Smooth muscle cell (in vitro differentiated cells): ENCODE data around the gene ATXN7L1. TPM values are rescaled to one million over a fixed set of nuclear protein-coding genes. Genes with fewer than 3 reads are reported as not detected.

Source experiments
- DNase-seq: peaks from one replicate; lab custom pipeline; 2025; ENCODE audit not compliant: unreplicated experiment; lab: John Stamatoyannopoulos, UW
- H2AFZ ChIP-seq: fragments of 200-600 bp; sonication (generic); 2 replicates; pipeline ENCODE4 v1.6.0; 2016; ENCODE audit warnings: antibody characterized with exemption, low read depth, mild to moderate bottlenecking
- H3F3A ChIP-seq: fragments of 200-600 bp; sonication (generic); 2 replicates; pipeline ENCODE4 v1.6.0; 2017; ENCODE audit warnings: antibody characterized with exemption, low read depth
- H3K27ac ChIP-seq: fragments of 200-600 bp; sonication (generic); 2 replicates; pipeline ENCODE4 v1.5.1; 2016; ENCODE audit warnings: low read depth, mild to moderate bottlenecking
- H3K27me3 ChIP-seq: fragments of 200-600 bp; sonication (generic); 2 replicates; pipeline ENCODE4 v1.6.1; 2016; ENCODE audit warnings: low read depth, mild to moderate bottlenecking
- H3K36me3 ChIP-seq: fragments of 200-600 bp; sonication (generic); 2 replicates; pipeline ENCODE4 v1.5.1; 2016; ENCODE audit warnings: low read depth
- H3K4me1 ChIP-seq: fragments of 200-600 bp; sonication (generic); 2 replicates; pipeline ENCODE4 v1.5.1; 2016; ENCODE audit warnings: low read depth
- H3K4me2 ChIP-seq: fragments of 200-600 bp; sonication (generic); 2 replicates; pipeline ENCODE4 v1.6.0; 2016; ENCODE audit warnings: mild to moderate bottlenecking
- H3K4me3 ChIP-seq: fragments of 200-600 bp; sonication (generic); 2 replicates; pipeline ENCODE4 v1.5.1; 2016; ENCODE audit warnings: mild to moderate bottlenecking
- H3K79me2 ChIP-seq: fragments of 200-600 bp; sonication (generic); 2 replicates; pipeline ENCODE4 v1.6.0; 2016; ENCODE audit warnings: low read depth, mild to moderate bottlenecking
- H3K9ac ChIP-seq: fragments of 200-600 bp; sonication (generic); 2 replicates; pipeline ENCODE4 v1.6.0; 2016; ENCODE audit warnings: low read depth
- H3K9me3 ChIP-seq: fragments of 200-600 bp; sonication (generic); replicated peaks from 2 replicates; pipeline ENCODE4 v1.5.1; 2016; ENCODE audit warnings: low read depth
- H4K20me1 ChIP-seq: fragments of 200-600 bp; sonication (generic); 2 replicates; pipeline ENCODE4 v1.6.0; 2016; ENCODE audit warnings: low read depth
- WGBS: methylation state at CpG from one replicate; pipeline ENCODE4 v1.1.7; 2016; ENCODE audit warnings: low lambda C conversion rate; 5-methylcytosine and 5-hydroxymethylcytosine counted together
- polyA plus RNA-seq: library from polyadenylated mRNA; unstranded; fragments of >200 nt; fragmentation: Nextera tagmentation; extraction: Ambion mirVana; gene quantifications from 2 replicates; pipeline ENCODE4 v1.2.1, GENCODE V29; 2016
- total RNA-seq: library from RNA; depleted of rRNA; stranded (reverse); fragments of >200 nt; gene quantifications from 2 replicates; pipeline ENCODE4 v1.2.3, GENCODE V29; 2014
- TF ChIP-seq, protein P1 (sequence below): fragments of 200-600 bp; sonication (generic); IDR thresholded peaks from 2 replicates; pipeline ENCODE4 v1.5.1; 2017; ENCODE audit warnings: borderline replicate concordance, mild to moderate bottlenecking, antibody characterized with exemption; ENCODE audit not compliant: insufficient read depth, poor library complexity, severe bottlenecking

ATXN7L1 gene
- total and polyA plus RNA-seq, 2 experiments from 2014 or later: 3.3 to 4.4 TPM

DNA sequence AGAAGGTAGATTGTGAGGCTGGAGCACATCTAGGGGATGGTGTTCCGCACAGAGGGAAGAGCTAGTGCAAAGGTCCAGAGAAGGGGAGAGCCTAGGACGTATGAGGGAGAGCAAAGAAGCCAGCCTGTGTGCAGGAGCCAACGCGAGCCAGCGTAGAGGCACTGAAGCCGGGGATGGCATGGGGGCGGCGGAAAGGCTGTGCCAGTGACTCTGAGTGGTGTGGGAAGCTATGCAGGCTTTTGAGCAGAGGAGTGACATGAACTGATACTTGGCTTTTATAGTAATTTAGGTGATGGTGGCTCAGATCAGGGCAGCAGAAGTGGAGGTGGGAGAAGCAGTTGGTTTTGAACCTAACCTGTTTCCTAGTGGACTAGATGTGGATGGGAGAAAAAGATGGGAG lies 65.8 kb downstream of the ATXN7L1 start:
- no peak for DNase-seq
- Histone ChIP-seq H3K4me2 (no peak overlapping the region), H3K4me3 (no peak overlapping the region), H3F3A (no peaks in the 10 kb centered on the region), H3K36me3 (no peaks in the 10 kb centered on the region), H3K9ac (no peak overlapping the region), H3K27me3 (no peaks in the 10 kb centered on the region), H4K20me1 (peaks cover 8% of the 10 kb centered on the region), H3K79me2 (no peaks in the 10 kb centered on the region), H3K27ac (no peak overlapping the region), H3K4me1 (no peaks in the 10 kb centered on the region), H2AFZ (no peak overlapping the region), H3K9me3 (no peaks in the 10 kb centered on the region)
- WGBS: 98% methylated on average over 8 of the region's 8 CpGs
- TF ChIP-seq, protein P1, sequence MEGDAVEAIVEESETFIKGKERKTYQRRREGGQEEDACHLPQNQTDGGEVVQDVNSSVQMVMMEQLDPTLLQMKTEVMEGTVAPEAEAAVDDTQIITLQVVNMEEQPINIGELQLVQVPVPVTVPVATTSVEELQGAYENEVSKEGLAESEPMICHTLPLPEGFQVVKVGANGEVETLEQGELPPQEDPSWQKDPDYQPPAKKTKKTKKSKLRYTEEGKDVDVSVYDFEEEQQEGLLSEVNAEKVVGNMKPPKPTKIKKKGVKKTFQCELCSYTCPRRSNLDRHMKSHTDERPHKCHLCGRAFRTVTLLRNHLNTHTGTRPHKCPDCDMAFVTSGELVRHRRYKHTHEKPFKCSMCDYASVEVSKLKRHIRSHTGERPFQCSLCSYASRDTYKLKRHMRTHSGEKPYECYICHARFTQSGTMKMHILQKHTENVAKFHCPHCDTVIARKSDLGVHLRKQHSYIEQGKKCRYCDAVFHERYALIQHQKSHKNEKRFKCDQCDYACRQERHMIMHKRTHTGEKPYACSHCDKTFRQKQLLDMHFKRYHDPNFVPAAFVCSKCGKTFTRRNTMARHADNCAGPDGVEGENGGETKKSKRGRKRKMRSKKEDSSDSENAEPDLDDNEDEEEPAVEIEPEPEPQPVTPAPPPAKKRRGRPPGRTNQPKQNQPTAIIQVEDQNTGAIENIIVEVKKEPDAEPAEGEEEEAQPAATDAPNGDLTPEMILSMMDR: no peak

DNA sequence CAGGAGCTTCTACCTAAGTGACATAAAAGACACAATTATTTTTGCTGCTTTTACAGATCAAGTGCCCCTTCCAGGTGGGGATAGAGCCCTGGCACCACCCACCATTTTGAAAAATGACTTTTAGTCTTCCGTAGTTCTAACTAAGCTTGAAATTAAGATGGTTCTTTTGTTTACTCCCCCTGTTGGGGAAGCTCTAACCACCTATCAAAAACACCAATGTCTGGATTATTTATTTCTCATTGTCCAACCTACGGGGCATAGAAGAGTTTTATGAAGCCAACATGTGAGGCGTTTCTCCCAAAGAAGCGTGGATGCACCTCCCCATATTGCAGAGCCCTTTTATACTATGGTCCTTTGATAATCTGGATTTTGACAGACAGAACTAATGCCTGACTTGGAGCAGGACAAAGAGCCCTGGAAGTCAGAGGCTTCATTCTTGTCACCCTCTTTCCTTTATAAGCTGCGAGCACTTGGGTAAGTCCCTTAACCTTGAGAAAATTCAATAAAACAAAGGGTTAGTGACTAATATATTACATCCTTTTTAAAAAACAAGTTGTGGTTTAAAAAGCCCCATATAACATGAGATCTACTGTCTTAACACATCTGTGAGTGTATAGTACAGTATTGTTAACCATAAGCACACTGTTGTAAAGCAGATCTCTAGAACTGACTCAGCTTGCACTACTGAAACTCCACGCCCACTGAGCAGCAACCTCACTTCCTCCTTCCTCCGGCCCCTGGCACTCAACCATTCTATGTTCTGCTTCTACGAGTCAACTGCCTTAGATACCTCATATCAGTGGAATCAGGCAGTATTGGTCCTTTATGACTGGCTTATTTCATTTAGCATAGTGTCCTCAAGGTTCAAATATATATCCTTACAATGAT lies 67.5 kb downstream of the ATXN7L1 start:
- H3K4me2 ChIP-seq: no peak overlapping the region
- DNase-seq: no peak
- no peak overlapping the region for H3K9ac ChIP-seq
- H3F3A ChIP-seq: peaks cover 3% of the 10 kb centered on the region
- no peaks in the 10 kb centered on the region for H3K27me3 ChIP-seq
- 83% methylated on average over 8 of the region's 8 CpGs for WGBS
- no peaks in the 10 kb centered on the region for H3K79me2 ChIP-seq
- no peaks in the 10 kb centered on the region for H3K4me1 ChIP-seq
- H3K36me3 ChIP-seq: no peaks in the 10 kb centered on the region
- TF ChIP-seq, protein P1: no peak
- no peak overlapping the region for H3K4me3 ChIP-seq
- H3K27ac ChIP-seq: no peak overlapping the region
- H3K9me3 ChIP-seq: no peaks in the 10 kb centered on the region
- H4K20me1 ChIP-seq: peaks cover 12% of the 10 kb centered on the region
- H2AFZ ChIP-seq: no peak overlapping the region

DNA sequence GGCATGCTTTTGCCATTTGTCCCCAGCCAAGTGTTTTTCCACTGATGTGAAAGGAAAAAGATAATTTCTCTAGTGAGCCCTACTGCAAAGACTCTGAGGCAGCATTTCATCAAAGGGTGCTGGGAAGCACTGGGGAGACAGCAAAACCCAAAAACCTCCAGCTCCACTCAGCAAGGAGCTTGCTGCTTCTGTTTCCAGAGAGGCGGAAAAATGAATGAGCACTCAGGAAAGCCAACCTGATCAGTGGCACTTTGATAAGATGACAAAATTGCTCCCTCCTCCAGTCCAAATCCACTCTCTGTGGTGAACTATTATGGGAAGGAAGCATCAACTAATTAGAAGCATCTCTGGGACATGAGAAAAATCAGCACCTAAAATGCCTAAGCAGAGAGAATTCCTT lies 68.2 kb downstream of the ATXN7L1 start:
- 100% methylated on average over 1 of the region's 1 CpG for WGBS
- H3K36me3 ChIP-seq: no peaks in the 10 kb centered on the region
- no peaks in the 10 kb centered on the region for H3K9me3 ChIP-seq
- no peak overlapping the region for H3K4me2 ChIP-seq
- H3K4me3 ChIP-seq: no peak overlapping the region
- H3K27ac ChIP-seq: no peak overlapping the region
- H4K20me1 ChIP-seq: peaks cover 12% of the 10 kb centered on the region
- H3K27me3 ChIP-seq: no peaks in the 10 kb centered on the region
- TF ChIP-seq, protein P1: no peak
- DNase-seq: no peak
- H3K4me1 ChIP-seq: no peaks in the 10 kb centered on the region
- H3K79me2 ChIP-seq: no peaks in the 10 kb centered on the region
- no peak overlapping the region for H2AFZ ChIP-seq
- H3F3A ChIP-seq: peaks cover 8% of the 10 kb centered on the region
- H3K9ac ChIP-seq: no peak overlapping the region

DNA sequence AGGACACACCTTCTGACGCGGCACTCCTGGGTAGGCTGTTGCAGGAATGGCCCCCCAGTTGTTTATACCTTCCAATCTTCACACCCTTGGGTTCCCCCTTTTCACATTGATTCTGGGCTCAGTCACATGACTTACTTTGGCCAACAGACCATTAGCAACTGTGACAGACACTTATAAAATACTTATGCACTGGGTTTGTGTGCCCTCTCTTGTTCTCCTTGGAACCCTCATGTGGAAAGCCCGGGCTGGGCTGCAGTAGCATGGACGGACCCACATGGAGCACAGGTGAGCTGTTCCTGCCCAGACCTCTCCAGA lies 69.0 kb downstream of the ATXN7L1 start:
- no peaks in the 10 kb centered on the region for H3K79me2 ChIP-seq
- no peak overlapping the region for H3K4me2 ChIP-seq
- WGBS: 94% methylated on average over 4 of the region's 4 CpGs
- TF ChIP-seq, protein P1: no peak
- no peaks in the 10 kb centered on the region for H3K9me3 ChIP-seq
- no peaks in the 10 kb centered on the region for H3K4me1 ChIP-seq
- H2AFZ ChIP-seq: no peak overlapping the region
- DNase-seq: no peak
- H3K27me3 ChIP-seq: no peaks in the 10 kb centered on the region
- no peak overlapping the region for H3K4me3 ChIP-seq
- H3K9ac ChIP-seq: no peak overlapping the region
- H3K27ac ChIP-seq: no peak overlapping the region
- H3K36me3 ChIP-seq: no peaks in the 10 kb centered on the region
- H4K20me1 ChIP-seq: peaks cover 12% of the 10 kb centered on the region
- H3F3A ChIP-seq: peaks cover 8% of the 10 kb centered on the region
